Activated T-helper 2 cell treated with anti-CD3 and anti-CD28 coated beads, Interferon-gamma antibody, Interleukin-2, Interleukin-4, amounts not matched to agents 10 μg/mL and 5 μg/mL and 100 μg/mL, durations not matched to agents 14 hours and 24 hours and 36 hours (primary cell): ENCODE data around the gene PPM1D. TPM values are rescaled to one million over a fixed set of nuclear protein-coding genes. Genes with fewer than 3 reads are reported as not detected.
A peak's percentile ranks its signal among the peaks of the same experiment; 100 is the strongest.
"Not testable (repeated sequence)": the region's sequence is repeated elsewhere in the genome, so short reads cannot be mapped to it uniquely, and the experiment has no call there.

Experiments used
- DNase-seq: peaks from one replicate; pipeline ENCODE4 v3.0.0; 2021; ENCODE audit warnings: low spot score
- H3K27ac Mint-ChIP-seq: one replicate; pipeline ENCODE4 v1.8.0; 2021; ENCODE audit warnings: mixed read lengths
- H3K27me3 Mint-ChIP-seq: one replicate; pipeline ENCODE4 v1.8.0; 2021; ENCODE audit warnings: low read depth, mixed read lengths
- H3K36me3 Mint-ChIP-seq: one replicate; pipeline ENCODE4 v1.8.0; 2021; ENCODE audit warnings: low read depth, mixed read lengths
- H3K4me1 Mint-ChIP-seq: one replicate; pipeline ENCODE4 v1.8.0; 2021; ENCODE audit warnings: low read depth, mixed read lengths
- H3K4me3 Mint-ChIP-seq: one replicate; pipeline ENCODE4 v1.8.0; 2021; ENCODE audit warnings: low read depth, mild to moderate bottlenecking, moderate library complexity, mixed read lengths
- H3K9me3 Mint-ChIP-seq: one replicate; pipeline ENCODE4 v1.8.0; 2021; ENCODE audit warnings: mixed read lengths
- intact Hi-C: fragments of 100-400 bp; cut with micrococcal nuclease; formaldehyde crosslinking; loops from one replicate; pipeline ENCODE4 v1.15.1; 2023
- total RNA-seq: library from RNA; stranded (reverse); gene quantifications from 2 replicates; pipeline ENCODE4 v1.2.3, GENCODE V29; 2022

Gene PPM1D
- total RNA-seq, 1 donor from 2014 or later = 14.9 TPM

DNA sequence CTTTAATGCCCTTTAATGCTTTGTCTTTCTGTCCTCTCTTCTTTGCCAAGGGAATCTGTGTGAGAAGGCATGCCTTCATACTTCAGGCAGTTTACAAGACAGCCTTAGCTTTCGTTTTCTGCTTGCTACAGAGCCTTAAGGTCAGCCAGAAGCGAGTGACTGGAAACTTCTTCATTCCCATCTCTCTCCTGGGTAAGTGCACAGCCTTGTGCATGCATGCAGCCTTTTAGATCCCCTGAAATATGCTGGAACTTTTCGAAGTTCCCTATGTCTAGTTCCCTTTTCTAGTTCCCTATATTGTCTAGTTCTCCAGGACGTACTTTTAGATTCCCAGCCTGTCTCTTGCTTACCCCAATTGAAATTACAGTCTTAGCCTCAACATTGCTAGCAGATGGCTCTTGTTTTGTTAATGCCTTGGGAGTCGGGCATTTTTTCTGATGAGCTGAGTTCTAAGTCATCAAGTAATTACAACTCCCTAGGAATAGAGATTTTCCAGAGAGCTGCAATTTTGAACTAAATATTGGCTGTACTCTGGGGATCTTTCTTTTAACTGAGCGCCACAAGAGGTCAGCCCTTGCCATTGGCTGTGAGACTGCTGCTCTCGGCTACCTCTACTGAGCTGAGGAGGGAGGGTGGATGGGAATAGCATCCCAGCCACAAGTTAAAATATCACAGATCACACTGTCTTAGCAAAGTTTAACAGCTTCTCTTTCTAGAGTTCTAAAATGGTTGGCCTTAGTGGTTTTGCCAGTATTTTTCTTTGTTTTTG lies 22.7 kb upstream of the PPM1D start:
- H3K27ac Mint-ChIP-seq = no peak overlapping the region
- intact Hi-C loops = no loop called here
- no peaks in the 10 kb centered on the region for H3K9me3 Mint-ChIP-seq
- peaks cover 8% of the 10 kb centered on the region for H3K27me3 Mint-ChIP-seq
- no peaks in the 10 kb centered on the region for H3K36me3 Mint-ChIP-seq
- no peak for DNase-seq
- H3K4me3 Mint-ChIP-seq = peak overlapping the region; percentile 73
- H3K4me1 Mint-ChIP-seq = peaks cover 7% of the 10 kb centered on the region

DNA sequence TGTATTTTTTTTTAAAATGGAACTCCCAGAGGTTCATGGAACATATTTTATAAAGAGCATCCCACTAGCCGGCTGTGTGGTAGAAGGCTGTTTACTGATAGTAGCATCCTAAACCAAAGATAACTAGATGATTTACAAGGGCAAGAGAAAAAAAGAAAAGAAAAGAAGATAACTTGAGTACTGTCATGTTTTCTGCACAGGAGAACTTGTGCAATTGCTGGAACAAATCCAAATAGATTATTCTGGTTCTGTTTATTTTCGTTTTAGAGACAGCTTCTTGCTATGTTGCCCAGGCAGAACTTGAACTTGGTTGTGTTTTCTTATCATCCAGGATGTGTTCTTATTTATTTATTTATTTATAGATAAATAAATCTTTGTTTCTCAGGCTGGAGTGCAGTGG lies 20.9 kb upstream of the PPM1D start:
- DNase-seq = no peak
- H3K27ac Mint-ChIP-seq = no peak overlapping the region
- intact Hi-C loops = no loop called here
- no peaks in the 10 kb centered on the region for H3K9me3 Mint-ChIP-seq
- peaks cover 7% of the 10 kb centered on the region for H3K4me1 Mint-ChIP-seq
- no peak overlapping the region for H3K4me3 Mint-ChIP-seq
- no peaks in the 10 kb centered on the region for H3K36me3 Mint-ChIP-seq
- H3K27me3 Mint-ChIP-seq = peaks cover 4% of the 10 kb centered on the region

DNA sequence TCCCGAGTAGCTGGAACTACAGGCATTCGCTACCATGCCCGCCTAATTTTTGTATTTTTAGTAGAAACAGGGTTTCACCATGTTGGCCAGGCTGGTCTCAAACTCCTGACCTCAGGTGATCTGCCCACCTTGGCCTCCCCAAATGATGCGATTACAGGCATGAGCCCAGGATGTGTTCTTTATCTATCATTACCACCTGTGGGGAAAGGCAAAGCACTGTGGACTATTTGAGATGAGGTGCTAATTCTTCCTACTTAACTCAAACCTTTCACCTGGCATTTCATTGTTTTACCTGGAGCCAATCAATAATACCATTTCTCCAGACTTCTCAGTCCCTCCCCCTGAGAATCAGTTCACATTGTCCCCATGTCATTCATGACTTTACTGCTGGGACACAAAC lies 20.4 kb upstream of the PPM1D start:
- H3K27ac Mint-ChIP-seq = no peak overlapping the region
- H3K36me3 Mint-ChIP-seq = no peaks in the 10 kb centered on the region
- H3K27me3 Mint-ChIP-seq = peaks cover 3% of the 10 kb centered on the region
- intact Hi-C loops = no loop called here
- H3K4me1 Mint-ChIP-seq = peaks cover 7% of the 10 kb centered on the region
- no peak for DNase-seq
- no peak overlapping the region for H3K4me3 Mint-ChIP-seq
- no peaks in the 10 kb centered on the region for H3K9me3 Mint-ChIP-seq

DNA sequence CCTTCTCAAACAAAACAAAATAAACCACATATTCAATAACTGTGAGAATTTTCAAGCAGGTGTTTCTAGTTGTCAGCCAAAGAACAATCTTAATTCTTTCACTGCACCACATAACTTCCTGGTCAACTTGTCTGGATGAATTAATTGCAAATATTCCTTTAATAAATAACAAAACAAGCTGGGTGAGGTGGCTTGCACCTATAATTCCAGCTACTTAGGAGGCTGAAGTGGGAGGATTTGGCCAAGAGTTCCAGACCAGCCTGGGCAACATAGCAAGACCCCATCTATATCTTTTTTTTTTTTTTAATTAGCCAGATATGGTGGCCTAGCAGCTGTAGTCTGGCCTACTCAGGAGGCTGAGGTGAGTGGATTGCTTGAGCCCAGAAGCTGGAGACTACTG lies 17.0 kb upstream of the PPM1D start:
- H3K4me3 Mint-ChIP-seq = no peak overlapping the region
- H3K27me3 Mint-ChIP-seq = peaks cover 4% of the 10 kb centered on the region
- no peaks in the 10 kb centered on the region for H3K9me3 Mint-ChIP-seq
- intact Hi-C loops = no loop called here
- H3K27ac Mint-ChIP-seq = no peak overlapping the region
- DNase-seq = no peak
- H3K36me3 Mint-ChIP-seq = no peaks in the 10 kb centered on the region
- no peaks in the 10 kb centered on the region for H3K4me1 Mint-ChIP-seq

DNA sequence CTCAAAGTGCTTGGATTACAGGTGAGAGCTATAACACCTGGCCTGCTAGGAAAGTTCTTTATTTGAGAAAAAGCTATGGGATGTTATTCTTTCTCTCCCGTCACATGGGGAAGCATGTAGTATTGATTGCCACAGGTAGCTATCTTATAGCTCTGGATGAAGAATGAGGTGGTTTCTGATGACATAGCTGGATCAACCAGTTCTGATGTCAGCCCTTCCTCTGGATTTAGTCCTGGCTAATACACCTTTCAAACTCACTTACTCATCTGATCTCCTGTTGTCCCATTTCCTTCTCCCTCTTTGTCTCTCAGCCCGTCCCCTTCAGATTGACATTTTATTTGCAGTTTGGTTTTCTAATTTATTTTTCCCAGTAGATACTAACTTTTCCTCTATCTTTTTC lies 14.1 kb upstream of the PPM1D start:
- intact Hi-C loops = no loop called here
- Mint-ChIP-seq H3K9me3 (no peaks in the 10 kb centered on the region), H3K27ac (no peak overlapping the region), H3K36me3 (no peaks in the 10 kb centered on the region), H3K27me3 (peaks cover 6% of the 10 kb centered on the region), H3K4me3 (no peak overlapping the region), H3K4me1 (no peaks in the 10 kb centered on the region)
- no peak for DNase-seq

DNA sequence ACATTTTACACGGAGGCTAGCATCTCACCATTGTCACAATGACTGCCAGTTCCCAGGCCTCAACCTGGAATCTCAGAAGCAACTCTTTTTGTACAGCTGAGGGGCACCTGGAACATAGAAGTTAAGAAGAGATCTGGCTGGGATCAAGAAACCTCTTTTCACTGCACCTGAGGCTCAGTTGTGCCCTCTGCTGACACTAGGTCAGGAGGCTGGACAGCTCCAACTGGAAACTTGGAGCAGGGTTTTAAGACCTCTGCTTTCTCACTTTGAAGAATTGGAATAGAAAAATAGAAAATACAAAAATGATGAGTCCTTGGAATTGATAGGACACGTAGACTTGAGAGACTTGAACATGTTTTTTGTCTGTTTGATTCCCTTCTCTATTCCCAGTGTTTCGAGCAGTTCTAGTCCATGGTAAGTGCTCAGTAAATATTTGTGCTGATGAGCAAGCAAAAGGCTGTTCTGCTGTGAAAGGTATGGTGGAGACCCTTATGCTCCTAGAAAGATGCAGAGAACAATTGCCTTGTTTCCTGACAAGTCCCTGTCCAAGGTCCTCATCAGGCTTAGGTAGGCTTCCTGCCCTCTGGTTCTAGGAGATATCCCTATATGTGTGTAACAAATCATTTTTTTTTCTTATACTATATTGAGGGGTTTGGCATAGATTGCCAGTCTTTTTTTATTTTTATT lies 13.6 kb upstream of the PPM1D start:
- H3K27me3 Mint-ChIP-seq = peaks cover 11% of the 10 kb centered on the region
- H3K4me1 Mint-ChIP-seq = no peaks in the 10 kb centered on the region
- no peaks in the 10 kb centered on the region for H3K36me3 Mint-ChIP-seq
- H3K9me3 Mint-ChIP-seq = no peaks in the 10 kb centered on the region
- DNase-seq = no peak
- H3K4me3 Mint-ChIP-seq = no peak overlapping the region
- intact Hi-C loops = no loop called here
- H3K27ac Mint-ChIP-seq = no peak overlapping the region

DNA sequence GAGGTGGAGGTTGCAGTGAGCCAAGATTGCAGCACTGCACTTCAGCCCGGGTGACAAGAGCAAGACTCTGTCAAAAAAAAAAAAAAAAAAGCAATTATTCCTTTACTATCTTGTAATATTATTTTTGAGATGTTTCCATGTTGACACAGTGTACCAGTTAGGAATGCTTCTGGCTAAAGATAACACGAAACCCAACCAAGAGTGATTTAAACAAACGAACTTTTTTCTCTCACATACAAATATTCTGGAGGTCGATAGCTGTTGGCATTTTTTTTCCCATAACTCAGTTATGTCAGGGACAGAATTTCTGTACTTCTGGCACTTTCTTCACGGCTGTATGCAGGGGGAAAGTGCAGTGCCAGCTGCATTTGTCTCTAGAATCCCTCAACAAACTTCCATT lies 9.9 kb upstream of the PPM1D start:
- peaks cover 14% of the 10 kb centered on the region for H3K27me3 Mint-ChIP-seq
- no peaks in the 10 kb centered on the region for H3K4me1 Mint-ChIP-seq
- no peaks in the 10 kb centered on the region for H3K9me3 Mint-ChIP-seq
- no peak overlapping the region for H3K27ac Mint-ChIP-seq
- H3K36me3 Mint-ChIP-seq = no peaks in the 10 kb centered on the region
- intact Hi-C loops = no loop called here
- no peak for DNase-seq
- no peak overlapping the region for H3K4me3 Mint-ChIP-seq

DNA sequence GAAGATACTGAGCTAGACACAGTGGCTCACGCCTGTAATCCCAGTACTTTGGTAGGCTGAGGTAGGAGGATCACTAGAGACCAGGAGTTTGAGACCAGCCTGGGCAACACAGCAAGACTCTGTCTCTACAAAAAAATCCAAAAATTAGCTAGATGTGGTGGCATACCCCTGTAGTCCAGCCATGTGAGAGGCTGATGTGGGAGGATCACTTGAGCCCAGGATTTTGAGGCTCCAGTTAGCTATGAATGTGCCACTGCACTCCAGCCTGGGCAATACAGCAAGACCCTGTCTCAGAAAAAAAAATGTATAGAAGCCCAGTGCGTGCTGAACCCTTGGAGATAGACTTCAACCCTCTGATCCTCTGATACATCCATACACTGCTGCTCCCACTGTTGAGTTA lies 7.2 kb upstream of the PPM1D start:
- DNase-seq = no peak
- no peaks in the 10 kb centered on the region for H3K36me3 Mint-ChIP-seq
- intact Hi-C loops = no loop called here

DNA sequence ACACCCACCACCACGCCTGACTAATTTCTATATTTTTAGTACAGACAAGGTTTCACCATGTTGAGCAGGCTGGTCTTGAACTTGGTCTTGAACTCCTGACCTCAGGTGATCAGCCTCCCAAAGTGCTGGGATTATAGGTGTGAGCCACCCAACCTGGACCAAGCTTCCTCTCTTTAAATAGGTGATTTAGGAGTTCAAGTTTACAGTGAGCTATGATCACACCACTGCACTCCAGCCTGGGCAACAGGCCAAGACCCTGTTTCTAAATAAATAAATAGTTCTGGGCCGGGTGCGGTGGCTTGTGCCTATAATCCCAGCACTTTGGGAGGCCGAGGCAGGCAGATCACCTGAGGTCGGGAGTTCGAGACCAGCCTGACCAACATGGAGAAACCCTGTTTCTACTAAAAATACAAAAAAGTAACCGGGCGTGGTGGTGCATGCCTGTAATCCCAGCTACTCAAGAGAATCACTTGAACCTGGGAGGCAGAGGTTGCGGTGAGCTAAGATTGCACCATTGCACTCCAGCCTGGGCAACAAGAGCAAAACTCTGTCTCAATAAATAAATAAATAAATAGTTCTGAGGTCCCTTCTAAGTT lies 6.5 kb upstream of the PPM1D start:
- H3K4me3 Mint-ChIP-seq, H3K27ac Mint-ChIP-seq, H3K9me3 Mint-ChIP-seq, H3K36me3 Mint-ChIP-seq, intact Hi-C loops, H3K4me1 Mint-ChIP-seq, DNase-seq: not testable (repeated sequence)
- peaks cover 14% of the 10 kb centered on the region for H3K27me3 Mint-ChIP-seq

More for the DNA sequence above, 7.2 kb upstream of the PPM1D start:
- Mint-ChIP-seq H3K9me3 (no peaks in the 10 kb centered on the region), H3K4me3 (no peak overlapping the region), H3K4me1 (no peaks in the 10 kb centered on the region), H3K27me3 (peaks cover 14% of the 10 kb centered on the region), H3K27ac (no peak overlapping the region)

DNA sequence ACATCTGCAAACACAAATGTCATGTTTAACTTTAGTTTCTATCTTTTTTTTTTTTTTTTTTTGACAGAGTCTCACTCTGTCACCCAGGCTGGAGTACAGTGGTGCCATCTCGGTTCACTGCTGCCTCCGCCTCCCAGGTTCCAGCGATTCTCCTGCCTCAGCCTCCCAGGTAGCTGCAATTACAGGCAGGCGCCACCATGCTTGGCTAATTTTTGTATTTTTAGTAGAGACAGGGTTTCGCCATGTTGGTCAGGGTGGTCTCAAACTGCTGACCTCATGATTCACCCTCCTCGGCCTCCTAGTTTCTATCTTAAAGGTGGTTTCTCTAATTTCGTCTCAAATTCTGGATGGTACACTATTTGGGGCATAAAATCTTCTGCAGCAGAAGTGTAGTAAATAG lies 5.8 kb upstream of the PPM1D start:
- H3K9me3 Mint-ChIP-seq, H3K27ac Mint-ChIP-seq, H3K36me3 Mint-ChIP-seq, H3K4me3 Mint-ChIP-seq, DNase-seq, intact Hi-C loops: not testable (repeated sequence)
- peaks cover 12% of the 10 kb centered on the region for H3K4me1 Mint-ChIP-seq
- H3K27me3 Mint-ChIP-seq = peaks cover 14% of the 10 kb centered on the region

DNA sequence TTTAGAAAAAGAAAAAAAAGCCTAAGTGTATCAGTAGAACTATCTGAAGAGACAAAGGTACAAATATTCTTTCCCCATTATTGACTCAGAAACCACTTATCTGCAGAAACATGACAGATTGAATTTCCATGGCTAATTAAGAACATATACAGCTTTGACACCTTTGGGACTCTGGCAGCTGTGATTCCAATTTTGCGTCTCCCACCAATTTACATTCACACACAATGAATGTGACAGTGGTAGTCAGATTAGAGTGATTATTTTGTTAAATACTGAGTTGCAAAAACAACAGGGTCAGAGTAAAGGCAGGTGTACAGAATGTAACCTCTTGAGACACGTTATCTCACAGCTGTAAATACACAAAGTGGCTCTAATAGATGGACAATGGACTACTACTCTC lies 5.3 kb upstream of the PPM1D start:
- Mint-ChIP-seq H3K4me3 (no peak overlapping the region), H3K36me3 (no peaks in the 10 kb centered on the region), H3K27me3 (peaks cover 14% of the 10 kb centered on the region), H3K4me1 (peaks cover 13% of the 10 kb centered on the region), H3K27ac (no peak overlapping the region), H3K9me3 (no peaks in the 10 kb centered on the region)
- no peak for DNase-seq
- intact Hi-C loops = no loop called here

DNA sequence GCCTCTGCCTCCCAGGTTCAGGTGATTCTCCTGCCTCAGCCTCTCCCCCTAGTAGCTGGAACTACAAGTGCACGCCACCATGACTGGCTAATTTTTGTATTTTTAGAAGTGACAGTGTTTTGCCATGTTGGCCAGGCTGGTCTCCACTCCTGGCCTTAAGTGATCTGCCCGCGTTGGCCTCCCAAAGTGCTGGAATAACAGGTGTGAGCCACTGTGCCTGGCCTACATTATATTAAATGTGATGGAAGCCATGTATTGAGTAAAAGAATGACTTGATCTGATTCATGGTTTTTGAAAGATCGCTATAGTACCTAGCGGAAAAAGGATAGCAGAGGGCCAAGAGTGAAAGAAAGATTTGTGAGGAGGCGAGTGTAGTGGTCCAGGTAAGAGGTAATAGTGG lies 2.7 kb upstream of the PPM1D start:
- peaks cover 3% of the 10 kb centered on the region for H3K36me3 Mint-ChIP-seq
- DNase-seq = no peak
- no peaks in the 10 kb centered on the region for H3K9me3 Mint-ChIP-seq
- intact Hi-C loops = no loop called here
- H3K27ac Mint-ChIP-seq = no peak overlapping the region
- peaks cover under 1% of the 10 kb centered on the region for H3K27me3 Mint-ChIP-seq
- no peak overlapping the region for H3K4me3 Mint-ChIP-seq
- peaks cover 17% of the 10 kb centered on the region for H3K4me1 Mint-ChIP-seq

DNA sequence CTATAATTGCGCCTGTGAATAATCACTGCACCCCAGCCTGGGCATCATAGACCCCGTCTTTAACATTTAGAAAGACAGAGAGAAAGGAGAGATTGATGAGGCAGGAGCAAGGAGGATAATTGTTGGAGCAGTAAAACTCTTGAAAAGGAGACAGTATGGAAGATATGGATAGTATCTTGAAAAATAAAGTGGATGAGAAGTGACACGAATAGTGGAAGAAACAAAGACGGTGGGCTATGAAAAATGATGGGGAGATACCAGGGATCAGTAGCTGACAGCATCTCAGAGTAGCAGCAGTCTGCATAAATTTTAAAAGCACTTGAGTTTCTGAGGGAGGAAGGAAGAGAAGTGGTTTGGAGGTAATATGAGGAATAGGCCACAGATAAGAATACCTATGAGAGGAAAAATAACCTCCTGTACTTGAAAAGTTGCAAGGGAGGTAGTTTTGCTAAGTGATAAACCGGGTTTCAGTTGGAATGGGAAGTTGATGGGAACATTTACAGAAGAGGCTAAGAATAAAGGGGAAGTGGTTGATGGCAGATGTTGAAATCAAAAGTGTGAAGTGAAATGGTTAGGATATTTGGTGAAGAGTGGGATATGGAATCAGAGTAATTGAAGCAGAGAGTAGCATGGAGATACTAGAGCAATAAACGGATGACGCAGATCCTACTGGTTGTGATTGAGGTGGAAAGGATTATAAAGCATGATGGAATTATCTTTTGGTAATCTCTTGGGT lies 1.8 kb upstream of the PPM1D start:
- peak overlapping the region; percentile 23 for H3K4me3 Mint-ChIP-seq
- intact Hi-C loops = no loop called here
- no peaks in the 10 kb centered on the region for H3K27me3 Mint-ChIP-seq
- H3K36me3 Mint-ChIP-seq = peaks cover 6% of the 10 kb centered on the region
- H3K4me1 Mint-ChIP-seq = peaks cover 21% of the 10 kb centered on the region
- peak overlapping the region; percentile 5 for H3K27ac Mint-ChIP-seq
- no peaks in the 10 kb centered on the region for H3K9me3 Mint-ChIP-seq
- no peak for DNase-seq
